HEK293 (cell line): ENCODE data around the gene NDST1.

ENCODE experiments used
- FEZF1 ChIP-seq: fragments of 450-650 bp; formaldehyde crosslinking; IDR thresholded peaks from 2 replicates; pipeline ENCODE4 v1.5.1; 2016; ENCODE audit warnings: missing biosample characterization, missing genetic modification characterization
- GLIS1 ChIP-seq: fragments of 450-650 bp; formaldehyde crosslinking; IDR thresholded peaks from 2 replicates; pipeline ENCODE4 v1.5.1; 2016; ENCODE audit warnings: missing biosample characterization, missing genetic modification characterization
- HOXA7 ChIP-seq: sonication (generic); formaldehyde crosslinking; IDR thresholded peaks from 2 replicates; pipeline ENCODE4 v1.8.1; 2022; ENCODE audit warnings: missing genetic modification reagents, borderline replicate concordance
- MYNN ChIP-seq: fragments of 450-650 bp; formaldehyde crosslinking; IDR thresholded peaks from 2 replicates; pipeline ENCODE4 v1.5.1; 2016; ENCODE audit warnings: missing biosample characterization, missing genetic modification characterization, borderline replicate concordance
- SETDB1 ChIP-seq: IDR thresholded peaks from one replicate; pipeline ENCODE4 v1.6.1; 2017; ENCODE audit warnings: mild to moderate bottlenecking, low read length, moderate library complexity, mixed read lengths; ENCODE audit not compliant: insufficient read length
- SP2 ChIP-seq: fragments of 450-650 bp; formaldehyde crosslinking; IDR thresholded peaks from 2 replicates; pipeline ENCODE4 v1.5.1; 2016; ENCODE audit warnings: missing biosample characterization, missing genetic modification characterization
- TRIM28 ChIP-seq: IDR thresholded peaks from 2 replicates; pipeline ENCODE4 v1.6.1; 2011; ENCODE audit warnings: low read length, control low read depth, borderline replicate concordance
- ZBTB17 ChIP-seq: fragments of 450-650 bp; formaldehyde crosslinking; IDR thresholded peaks from 2 replicates; pipeline ENCODE4 v1.5.1; 2016; ENCODE audit warnings: missing biosample characterization, missing genetic modification characterization
- ZBTB48 ChIP-seq: fragments of 450-650 bp; formaldehyde crosslinking; IDR thresholded peaks from 2 replicates; pipeline ENCODE4 v1.5.1; 2016; ENCODE audit warnings: missing biosample characterization, missing genetic modification characterization
- ZBTB6 ChIP-seq: fragments of 450-650 bp; formaldehyde crosslinking; IDR thresholded peaks from 2 replicates; pipeline ENCODE4 v1.5.1; 2017; ENCODE audit warnings: missing biosample characterization, missing genetic modification characterization
- ZFHX2 ChIP-seq: fragments of 450-650 bp; formaldehyde crosslinking; conservative IDR thresholded peaks from 2 replicates; pipeline ENCODE4 v1.5.1; 2016; ENCODE audit warnings: missing biosample characterization, missing genetic modification characterization
- ZNF10 ChIP-seq: fragments of 450-650 bp; formaldehyde crosslinking; IDR thresholded peaks from 2 replicates; pipeline ENCODE4 v1.5.1; 2017; ENCODE audit warnings: missing biosample characterization, missing genetic modification characterization
- ZNF112 ChIP-seq: fragments of 450-650 bp; formaldehyde crosslinking; IDR thresholded peaks from 2 replicates; pipeline ENCODE4 v1.5.0; 2017; ENCODE audit warnings: missing biosample characterization, missing genetic modification characterization
- ZNF121 ChIP-seq: fragments of 450-650 bp; formaldehyde crosslinking; IDR thresholded peaks from 2 replicates; pipeline ENCODE4 v1.5.1; 2016; ENCODE audit warnings: missing biosample characterization, missing genetic modification characterization
- ZNF140 ChIP-seq: fragments of 450-650 bp; formaldehyde crosslinking; IDR thresholded peaks from 2 replicates; pipeline ENCODE4 v1.5.1; 2016; ENCODE audit warnings: missing biosample characterization, missing genetic modification characterization
- ZNF148 ChIP-seq: fragments of 450-650 bp; formaldehyde crosslinking; IDR thresholded peaks from 2 replicates; pipeline ENCODE4 v1.5.0; 2017; ENCODE audit warnings: missing biosample characterization, missing genetic modification characterization, borderline replicate concordance
- ZNF341 ChIP-seq: fragments of 450-650 bp; formaldehyde crosslinking; IDR thresholded peaks from 2 replicates; pipeline ENCODE4; 2016; ENCODE audit warnings: low read depth, missing biosample characterization, missing genetic modification characterization
- ZNF362 ChIP-seq: fragments of 450-650 bp; formaldehyde crosslinking; IDR thresholded peaks from 2 replicates; pipeline ENCODE4 v1.5.1; 2016; ENCODE audit warnings: missing biosample characterization, missing genetic modification characterization
- ZNF366 ChIP-seq: fragments of 450-650 bp; formaldehyde crosslinking; conservative IDR thresholded peaks from 2 replicates; pipeline ENCODE4 v1.5.1; 2016; ENCODE audit warnings: missing biosample characterization, missing genetic modification characterization
- ZNF391 ChIP-seq: fragments of 450-650 bp; formaldehyde crosslinking; IDR thresholded peaks from 2 replicates; pipeline ENCODE4 v1.5.1; 2016; ENCODE audit warnings: low read depth, missing biosample characterization, missing genetic modification characterization, borderline replicate concordance
- ZNF416 ChIP-seq: fragments of 450-650 bp; formaldehyde crosslinking; IDR thresholded peaks from 2 replicates; pipeline ENCODE4 v1.5.1; 2016; ENCODE audit warnings: missing biosample characterization, missing genetic modification characterization
- ZNF514 ChIP-seq: fragments of 450-650 bp; formaldehyde crosslinking; IDR thresholded peaks from 2 replicates; pipeline ENCODE4 v1.5.1; 2016; ENCODE audit warnings: missing biosample characterization, missing genetic modification characterization
- ZNF544 ChIP-seq: fragments of 450-650 bp; formaldehyde crosslinking; IDR thresholded peaks from 2 replicates; pipeline ENCODE4 v1.5.0; 2017; ENCODE audit warnings: missing biosample characterization, missing genetic modification characterization
- ZNF561 ChIP-seq: fragments of 450-650 bp; IDR thresholded peaks from 2 replicates; pipeline ENCODE4 v1.5.1; 2018; ENCODE audit warnings: missing biosample characterization, missing genetic modification characterization, borderline replicate concordance
- ZNF596 ChIP-seq: fragments of 450-650 bp; IDR thresholded peaks from 2 replicates; pipeline ENCODE4 v1.5.0; 2018; ENCODE audit warnings: missing biosample characterization, mild to moderate bottlenecking, missing genetic modification characterization, moderate library complexity
- ZNF623 ChIP-seq: fragments of 450-650 bp; formaldehyde crosslinking; IDR thresholded peaks from 2 replicates; pipeline ENCODE4 v1.5.1; 2016; ENCODE audit warnings: missing biosample characterization, missing genetic modification characterization
- ZNF639 ChIP-seq: fragments of 450-650 bp; formaldehyde crosslinking; IDR thresholded peaks from 2 replicates; pipeline ENCODE4 v1.5.1; 2016; ENCODE audit warnings: missing biosample characterization, missing genetic modification characterization
- TF ChIP-seq, protein P1 (sequence below): fragments of 450-650 bp; formaldehyde crosslinking; IDR thresholded peaks from 2 replicates; pipeline ENCODE4 v1.5.1; 2016; ENCODE audit warnings: missing biosample characterization, missing genetic modification characterization, borderline replicate concordance
- TF ChIP-seq, protein P2 (sequence below): fragments of 450-650 bp; formaldehyde crosslinking; IDR thresholded peaks from 2 replicates; pipeline ENCODE4 v1.5.1; 2016; ENCODE audit warnings: missing biosample characterization, missing genetic modification characterization

NDST1 gene

GRCh38 chr5:150605546-150605945 is 97.6 kb downstream of the NDST1 start (continued):
- TF ChIP-seq ZNF416 (no peak), ZNF140 (tag by site-specific recombination) (no peak), ZNF391 (tag by site-specific recombination) (no peak), SETDB1 (no peak), MYNN (tag by site-specific recombination) (no peak), SP2 (tag by site-specific recombination) (no peak), ZNF362 (no peak), ZNF623 (tag by site-specific recombination) (no peak), ZNF341 (tag by site-specific recombination) (no peak), ZNF10 (no peak), ZNF112 (no peak), GLIS1 (tag by site-specific recombination) (no peak), ZNF596 (tag by site-specific recombination) (no peak), ZNF366 (no peak), ZBTB6 (no peak), FEZF1 (tag by site-specific recombination) (no peak), ZNF544 (tag by site-specific recombination) (no peak), ZNF514 (tag by site-specific recombination) (0 out of 2 replicates have a peak, but pooled peaks have one; percentile 30), ZNF639 (tag by site-specific recombination) (no peak), ZNF561 (no peak), ZNF148 (tag by site-specific recombination) (peak; percentile 15; the same call in 1 of the 2 replicates), ZNF121 (tag by site-specific recombination) (no peak), TRIM28 (no peak), HOXA7 (no peak), ZFHX2 (tag by site-specific recombination) (peak; percentile 63), ZBTB48 (tag by site-specific recombination) (no peak), ZBTB17 (tag by site-specific recombination) (no peak)
- TF ChIP-seq, protein P1, sequence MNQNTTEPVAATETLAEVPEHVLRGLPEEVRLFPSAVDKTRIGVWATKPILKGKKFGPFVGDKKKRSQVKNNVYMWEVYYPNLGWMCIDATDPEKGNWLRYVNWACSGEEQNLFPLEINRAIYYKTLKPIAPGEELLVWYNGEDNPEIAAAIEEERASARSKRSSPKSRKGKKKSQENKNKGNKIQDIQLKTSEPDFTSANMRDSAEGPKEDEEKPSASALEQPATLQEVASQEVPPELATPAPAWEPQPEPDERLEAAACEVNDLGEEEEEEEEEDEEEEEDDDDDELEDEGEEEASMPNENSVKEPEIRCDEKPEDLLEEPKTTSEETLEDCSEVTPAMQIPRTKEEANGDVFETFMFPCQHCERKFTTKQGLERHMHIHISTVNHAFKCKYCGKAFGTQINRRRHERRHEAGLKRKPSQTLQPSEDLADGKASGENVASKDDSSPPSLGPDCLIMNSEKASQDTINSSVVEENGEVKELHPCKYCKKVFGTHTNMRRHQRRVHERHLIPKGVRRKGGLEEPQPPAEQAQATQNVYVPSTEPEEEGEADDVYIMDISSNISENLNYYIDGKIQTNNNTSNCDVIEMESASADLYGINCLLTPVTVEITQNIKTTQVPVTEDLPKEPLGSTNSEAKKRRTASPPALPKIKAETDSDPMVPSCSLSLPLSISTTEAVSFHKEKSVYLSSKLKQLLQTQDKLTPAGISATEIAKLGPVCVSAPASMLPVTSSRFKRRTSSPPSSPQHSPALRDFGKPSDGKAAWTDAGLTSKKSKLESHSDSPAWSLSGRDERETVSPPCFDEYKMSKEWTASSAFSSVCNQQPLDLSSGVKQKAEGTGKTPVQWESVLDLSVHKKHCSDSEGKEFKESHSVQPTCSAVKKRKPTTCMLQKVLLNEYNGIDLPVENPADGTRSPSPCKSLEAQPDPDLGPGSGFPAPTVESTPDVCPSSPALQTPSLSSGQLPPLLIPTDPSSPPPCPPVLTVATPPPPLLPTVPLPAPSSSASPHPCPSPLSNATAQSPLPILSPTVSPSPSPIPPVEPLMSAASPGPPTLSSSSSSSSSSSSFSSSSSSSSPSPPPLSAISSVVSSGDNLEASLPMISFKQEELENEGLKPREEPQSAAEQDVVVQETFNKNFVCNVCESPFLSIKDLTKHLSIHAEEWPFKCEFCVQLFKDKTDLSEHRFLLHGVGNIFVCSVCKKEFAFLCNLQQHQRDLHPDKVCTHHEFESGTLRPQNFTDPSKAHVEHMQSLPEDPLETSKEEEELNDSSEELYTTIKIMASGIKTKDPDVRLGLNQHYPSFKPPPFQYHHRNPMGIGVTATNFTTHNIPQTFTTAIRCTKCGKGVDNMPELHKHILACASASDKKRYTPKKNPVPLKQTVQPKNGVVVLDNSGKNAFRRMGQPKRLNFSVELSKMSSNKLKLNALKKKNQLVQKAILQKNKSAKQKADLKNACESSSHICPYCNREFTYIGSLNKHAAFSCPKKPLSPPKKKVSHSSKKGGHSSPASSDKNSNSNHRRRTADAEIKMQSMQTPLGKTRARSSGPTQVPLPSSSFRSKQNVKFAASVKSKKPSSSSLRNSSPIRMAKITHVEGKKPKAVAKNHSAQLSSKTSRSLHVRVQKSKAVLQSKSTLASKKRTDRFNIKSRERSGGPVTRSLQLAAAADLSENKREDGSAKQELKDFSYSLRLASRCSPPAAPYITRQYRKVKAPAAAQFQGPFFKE = no peak
- TF ChIP-seq, protein P2, sequence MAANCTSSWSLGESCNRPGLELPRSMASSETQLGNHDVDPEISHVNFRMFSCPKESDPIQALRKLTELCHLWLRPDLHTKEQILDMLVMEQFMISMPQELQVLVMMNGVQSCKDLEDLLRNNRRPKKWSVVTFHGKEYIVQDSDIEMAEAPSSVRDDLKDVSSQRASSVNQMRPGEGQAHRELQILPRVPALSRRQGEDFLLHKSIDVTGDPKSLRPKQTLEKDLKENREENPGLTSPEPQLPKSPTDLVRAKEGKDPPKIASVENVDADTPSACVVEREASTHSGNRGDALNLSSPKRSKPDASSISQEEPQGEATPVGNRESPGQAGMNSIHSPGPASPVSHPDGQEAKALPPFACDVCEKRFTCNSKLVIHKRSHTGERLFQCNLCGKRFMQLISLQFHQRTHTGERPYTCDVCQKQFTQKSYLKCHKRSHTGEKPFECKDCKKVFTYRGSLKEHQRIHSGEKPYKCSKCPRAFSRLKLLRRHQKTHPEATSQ (tag by site-specific recombination) = no peak
